ENCODE measurements around the gene PIK3C2G. TPM values are rescaled to one million over a fixed set of nuclear protein-coding genes. Genes with fewer than 3 reads are reported as not detected.

The PIK3C2G gene
- total RNA-seq, 1 donor from 2014 or later, result 0.26 TPM

GRCh38 chr12:18595412-18595811 is 334.1 kb downstream of the PIK3C2G start:
- TF ChIP-seq CTCF (IDR thresholded peaks at IDR 0.05; ENCODE audit: insufficient read depth, low read length, severe bottlenecking), result no peak
- H3K27me3 ChIP-seq (ENCODE audit: control insufficient read depth, insufficient read depth, low read length), result no peaks in the 10 kb centered on the region
- no peak overlapping the region for H3K4me3 ChIP-seq (ENCODE audit: low read depth, low read length)
- DNase-seq (ENCODE audit: low read depth) (peak; percentile 30), FAIRE-seq (no peak)
- no peaks in the 10 kb centered on the region for H3K36me3 ChIP-seq (ENCODE audit: control insufficient read depth, insufficient read depth, low read length)

- H3K36me3 ChIP-seq (ENCODE audit: control insufficient read depth, insufficient read depth, low read length), result no peaks in the 10 kb centered on the region
- DNase-seq (ENCODE audit: low read depth) (no peak), FAIRE-seq (no peak)
- TF ChIP-seq CTCF (IDR thresholded peaks at IDR 0.05; ENCODE audit: insufficient read depth, low read length, severe bottlenecking), result no peak
- H3K4me3 ChIP-seq (ENCODE audit: low read depth, low read length), result no peak overlapping the region
- H3K27me3 ChIP-seq (ENCODE audit: control insufficient read depth, insufficient read depth, low read length), result no peaks in the 10 kb centered on the region
These were observed 340.6 kb downstream of the PIK3C2G start for GRCh38 chr12:18601962-18602361.

- FAIRE-seq (no peak), DNase-seq (ENCODE audit: low read depth) (no peak)
- Histone ChIP-seq H3K4me3 (ENCODE audit: low read depth, low read length) (no peak overlapping the region), H3K27me3 (ENCODE audit: control insufficient read depth, insufficient read depth, low read length) (no peaks in the 10 kb centered on the region), H3K36me3 (ENCODE audit: control insufficient read depth, insufficient read depth, low read length) (no peaks in the 10 kb centered on the region)
- no peak for TF ChIP-seq CTCF (IDR thresholded peaks at IDR 0.05; ENCODE audit: insufficient read depth, low read length, severe bottlenecking)
These were observed 351.7 kb downstream of the PIK3C2G start for GRCh38 chr12:18612971-18613370.

GRCh38 chr12:18620986-18621385 is 359.7 kb downstream of the PIK3C2G start:
- FAIRE-seq (no peak), DNase-seq (ENCODE audit: low read depth) (no peak)
- no peak overlapping the region for H3K4me3 ChIP-seq (ENCODE audit: low read depth, low read length)
- H3K27me3 ChIP-seq (ENCODE audit: control insufficient read depth, insufficient read depth, low read length), result no peaks in the 10 kb centered on the region
- H3K36me3 ChIP-seq (ENCODE audit: control insufficient read depth, insufficient read depth, low read length), result no peaks in the 10 kb centered on the region
- TF ChIP-seq CTCF (IDR thresholded peaks at IDR 0.05; ENCODE audit: insufficient read depth, low read length, severe bottlenecking), result no peak

GRCh38 chr12:18629445-18629844 is 368.1 kb downstream of the PIK3C2G start:
- Histone ChIP-seq H3K36me3 (ENCODE audit: control insufficient read depth, insufficient read depth, low read length) (no peaks in the 10 kb centered on the region), H3K4me3 (ENCODE audit: low read depth, low read length) (no peak overlapping the region), H3K27me3 (ENCODE audit: control insufficient read depth, insufficient read depth, low read length) (no peaks in the 10 kb centered on the region)
- DNase-seq (ENCODE audit: low read depth), result no peak
- FAIRE-seq, result no peak
- TF ChIP-seq CTCF (IDR thresholded peaks at IDR 0.05; ENCODE audit: insufficient read depth, low read length, severe bottlenecking), result no peak

GRCh38 chr12:18629916-18630315 is 368.6 kb downstream of the PIK3C2G start:
- H3K36me3 ChIP-seq (ENCODE audit: control insufficient read depth, insufficient read depth, low read length), result no peaks in the 10 kb centered on the region
- H3K4me3 ChIP-seq (ENCODE audit: low read depth, low read length), result no peak overlapping the region
- DNase-seq (ENCODE audit: low read depth), result peak; percentile 58
- no peak for TF ChIP-seq CTCF (IDR thresholded peaks at IDR 0.05; ENCODE audit: insufficient read depth, low read length, severe bottlenecking)
- FAIRE-seq, result no peak
- no peaks in the 10 kb centered on the region for H3K27me3 ChIP-seq (ENCODE audit: control insufficient read depth, insufficient read depth, low read length)

Data from bronchial epithelial cell (primary cell).